ENCODE measurements around the gene PDZD4. TPM values are rescaled to one million over a fixed set of nuclear protein-coding genes. Genes with fewer than 3 reads are reported as not detected.

The PDZD4 gene
- total and polyA plus RNA-seq, 9 of the 15 experiments (the other 6 are each of a cell fraction or from before 2014, with no cell fraction given), result 0.05 to 0.38 (median 0.07) TPM; not detected in 5

DNA sequence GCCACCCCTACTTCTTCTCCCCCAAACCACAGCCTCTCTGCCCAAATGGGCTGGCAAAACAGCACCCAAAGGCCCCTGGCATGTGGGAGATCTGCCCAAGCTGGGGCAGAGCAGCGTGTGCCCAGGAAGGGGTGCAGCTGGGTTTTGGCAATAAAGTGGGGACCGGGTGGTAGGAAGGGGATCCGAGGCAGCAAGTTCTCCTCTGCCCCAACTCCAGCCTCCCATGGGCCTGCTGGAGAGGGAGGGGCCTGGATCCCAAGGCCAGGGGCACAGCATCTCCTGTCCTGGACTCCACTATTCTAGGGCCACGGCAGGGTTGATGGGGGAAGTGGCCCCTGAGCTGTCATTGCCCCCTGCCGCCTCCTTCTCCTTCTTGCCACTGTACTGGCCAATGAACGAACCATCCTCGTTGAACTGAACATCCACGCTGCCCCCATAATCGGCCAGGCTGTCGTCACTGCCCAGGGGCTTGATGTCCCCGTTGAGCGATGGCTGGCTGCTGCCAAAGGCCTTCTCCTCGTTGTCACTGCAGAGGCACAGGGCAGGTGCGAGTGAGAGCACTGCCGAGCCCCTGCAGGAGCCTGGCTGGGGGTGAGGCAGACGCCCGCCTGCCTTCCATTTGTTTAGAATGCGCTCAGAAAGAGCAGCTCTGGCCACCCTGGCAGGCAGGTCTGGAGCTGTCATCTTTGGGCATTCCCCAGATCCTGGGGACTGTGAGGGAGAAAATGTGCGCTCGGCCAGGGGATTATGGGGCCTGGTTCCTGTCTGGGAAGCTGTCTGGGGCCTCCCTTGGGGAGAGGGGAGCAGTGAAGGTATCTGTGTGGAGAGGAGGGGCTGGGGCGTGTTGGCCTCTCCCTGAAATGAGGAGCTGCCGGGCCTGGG lies 32.3 kb upstream of the PDZD4 start (continued):
- no peak for TF ChIP-seq ZNF407 (IDR thresholded peaks at IDR 0.05; ENCODE audit: low read depth)
- TF ChIP-seq ZNF124 (CRISPR knock-in tag; IDR thresholded peaks at IDR 0.05), result no peak
- no peak for TF ChIP-seq SIN3A (IDR thresholded peaks at IDR 0.05; ENCODE audit: borderline replicate concordance in 2 of 2, control insufficient read depth in 1 of 2, low read depth in 2 of 2, low read length in 2 of 2)
- TF ChIP-seq, protein P1, sequence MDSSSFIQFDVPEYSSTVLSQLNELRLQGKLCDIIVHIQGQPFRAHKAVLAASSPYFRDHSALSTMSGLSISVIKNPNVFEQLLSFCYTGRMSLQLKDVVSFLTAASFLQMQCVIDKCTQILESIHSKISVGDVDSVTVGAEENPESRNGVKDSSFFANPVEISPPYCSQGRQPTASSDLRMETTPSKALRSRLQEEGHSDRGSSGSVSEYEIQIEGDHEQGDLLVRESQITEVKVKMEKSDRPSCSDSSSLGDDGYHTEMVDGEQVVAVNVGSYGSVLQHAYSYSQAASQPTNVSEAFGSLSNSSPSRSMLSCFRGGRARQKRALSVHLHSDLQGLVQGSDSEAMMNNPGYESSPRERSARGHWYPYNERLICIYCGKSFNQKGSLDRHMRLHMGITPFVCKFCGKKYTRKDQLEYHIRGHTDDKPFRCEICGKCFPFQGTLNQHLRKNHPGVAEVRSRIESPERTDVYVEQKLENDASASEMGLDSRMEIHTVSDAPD (CRISPR knock-in tag; IDR thresholded peaks at IDR 0.05), result no peak
- no peak for TF ChIP-seq HNRNPH1 (optimal IDR thresholded peaks at IDR 0.05; ENCODE audit: low read depth, low read length)
- TF ChIP-seq ZNF316 (IDR thresholded peaks at IDR 0.05), result no peak
- no peak for TF ChIP-seq TAF1 (IDR thresholded peaks at IDR 0.05; ENCODE audit: control insufficient read depth, extremely low read depth, insufficient read depth, low read length, severe bottlenecking)
- no peak for TF ChIP-seq GABPB1 (CRISPR knock-in tag; IDR thresholded peaks at IDR 0.05)
- no peak for TF ChIP-seq DIDO1 (tag; IDR thresholded peaks at IDR 0.05; ENCODE audit: low read depth)
- TF ChIP-seq NCOA4 (IDR thresholded peaks at IDR 0.05; ENCODE audit: partially characterized antibody), result no peak
- no peak for TF ChIP-seq TCF7 (IDR thresholded peaks at IDR 0.05; ENCODE audit: borderline replicate concordance)
- TF ChIP-seq TFAM (CRISPR knock-in tag; conservative IDR thresholded peaks at IDR 0.05), result no peak

All from K562 (cell line).